ENCODE measurements around the gene CTNS. TPM values are rescaled to one million over a fixed set of nuclear protein-coding genes. Genes with fewer than 3 reads are reported as not detected.

The CTNS gene
- polyA plus RNA-seq, 1 donor from 2014 or later, result 8.8 TPM

GRCh38 chr17:3590231-3590630 is 46.3 kb upstream of the CTNS start:
- Histone ChIP-seq H3K27ac (ENCODE audit: low read length) (no peak overlapping the region), H3K4me2 (ENCODE audit: low read length) (no peak overlapping the region), H4K20me1 (ENCODE audit: insufficient read depth) (no peaks in the 10 kb centered on the region), H3K9me2 (ENCODE audit: insufficient read depth, low read length) (no peaks in the 10 kb centered on the region), H3K9ac (ENCODE audit: low read length) (no peak overlapping the region), H3K9me3 (ENCODE audit: low read length) (no peaks in the 10 kb centered on the region), H2AFZ (ENCODE audit: low read depth, low read length) (no peak overlapping the region), H3K27me3 (ENCODE audit: insufficient read depth, low read depth, low read length) (no peaks in the 10 kb centered on the region), H3K4me3 (ENCODE audit: low read length) (no peak overlapping the region), H3K79me2 (replicated peaks; ENCODE audit: insufficient read depth, low read length) (no peaks in the 10 kb centered on the region), H3F3A (ENCODE audit: insufficient read depth, low read length, poor library complexity, severe bottlenecking) (no peaks in the 10 kb centered on the region), H3K36me3 (ENCODE audit: insufficient read depth, low read length) (no peaks in the 10 kb centered on the region)
- TF ChIP-seq RAD21 (conservative IDR thresholded peaks at IDR 0.05) (no peak), CTCF (IDR thresholded peaks at IDR 0.05; ENCODE audit: poor library complexity, severe bottlenecking) (no peak), MXI1 (conservative IDR thresholded peaks at IDR 0.05; ENCODE audit: poor library complexity, severe bottlenecking) (no peak)

GRCh38 chr17:3590768-3591167 is 45.8 kb upstream of the CTNS start:
- TF ChIP-seq RAD21 (conservative IDR thresholded peaks at IDR 0.05) (no peak), TAF1 (IDR thresholded peaks at IDR 0.05; ENCODE audit: low read depth) (no peak), CTCF (IDR thresholded peaks at IDR 0.05; ENCODE audit: poor library complexity, severe bottlenecking) (no peak), MXI1 (conservative IDR thresholded peaks at IDR 0.05; ENCODE audit: poor library complexity, severe bottlenecking) (no peak), EZH2 (IDR thresholded peaks at IDR 0.05; ENCODE audit: borderline replicate concordance, insufficient read depth, low read length, poor library complexity, severe bottlenecking) (no peak)

GRCh38 chr17:3592216-3592860 is 44.2 kb upstream of the CTNS start:
- Histone ChIP-seq H3K4me2 (ENCODE audit: low read length) (no peak overlapping the region), H3K9ac (ENCODE audit: low read length) (no peak overlapping the region), H2AFZ (ENCODE audit: low read depth, low read length) (no peak overlapping the region), H3K9me2 (ENCODE audit: insufficient read depth, low read length) (no peaks in the 10 kb centered on the region), H3K36me3 (ENCODE audit: insufficient read depth, low read length) (no peaks in the 10 kb centered on the region), H3F3A (ENCODE audit: insufficient read depth, low read length, poor library complexity, severe bottlenecking) (no peaks in the 10 kb centered on the region), H3K79me2 (replicated peaks; ENCODE audit: insufficient read depth, low read length) (no peaks in the 10 kb centered on the region), H3K9me3 (ENCODE audit: low read length) (no peaks in the 10 kb centered on the region), H3K27ac (ENCODE audit: low read length) (no peak overlapping the region), H3K27me3 (ENCODE audit: insufficient read depth, low read depth, low read length) (no peaks in the 10 kb centered on the region), H4K20me1 (ENCODE audit: insufficient read depth) (no peaks in the 10 kb centered on the region), H3K4me3 (ENCODE audit: low read length) (no peak overlapping the region)
- TF ChIP-seq EZH2 (IDR thresholded peaks at IDR 0.05; ENCODE audit: borderline replicate concordance, insufficient read depth, low read length, poor library complexity, severe bottlenecking) (no peak), MXI1 (conservative IDR thresholded peaks at IDR 0.05; ENCODE audit: poor library complexity, severe bottlenecking) (no peak), EP300 (conservative IDR thresholded peaks at IDR 0.05; ENCODE audit: poor library complexity, severe bottlenecking) (no peak), TAF1 (IDR thresholded peaks at IDR 0.05; ENCODE audit: low read depth) (no peak), REST (IDR thresholded peaks at IDR 0.05; ENCODE audit: borderline replicate concordance) (no peak), RAD21 (conservative IDR thresholded peaks at IDR 0.05) (no peak), POLR2AphosphoS5 (IDR thresholded peaks at IDR 0.05) (no peak), CTCF (IDR thresholded peaks at IDR 0.05; ENCODE audit: poor library complexity, severe bottlenecking) (no peak), SMC3 (conservative IDR thresholded peaks at IDR 0.05; ENCODE audit: poor library complexity) (no peak)

More at GRCh38 chr17:3590768-3591167, 45.8 kb upstream of the CTNS start:
- no peaks in the 10 kb centered on the region for H3F3A ChIP-seq (ENCODE audit: insufficient read depth, low read length, poor library complexity, severe bottlenecking)
- H3K27me3 ChIP-seq (ENCODE audit: insufficient read depth, low read depth, low read length), result no peaks in the 10 kb centered on the region
- H3K36me3 ChIP-seq (ENCODE audit: insufficient read depth, low read length), result no peaks in the 10 kb centered on the region
- no peak overlapping the region for H3K9ac ChIP-seq (ENCODE audit: low read length)
- H3K9me2 ChIP-seq (ENCODE audit: insufficient read depth, low read length), result no peaks in the 10 kb centered on the region
- no peak overlapping the region for H2AFZ ChIP-seq (ENCODE audit: low read depth, low read length)
- H3K4me3 ChIP-seq (ENCODE audit: low read length), result no peak overlapping the region
- no peaks in the 10 kb centered on the region for H3K9me3 ChIP-seq (ENCODE audit: low read length)
- H4K20me1 ChIP-seq (ENCODE audit: insufficient read depth), result no peaks in the 10 kb centered on the region
- no peaks in the 10 kb centered on the region for H3K79me2 ChIP-seq (replicated peaks; ENCODE audit: insufficient read depth, low read length)
- H3K4me2 ChIP-seq (ENCODE audit: low read length), result no peak overlapping the region
- no peak overlapping the region for H3K27ac ChIP-seq (ENCODE audit: low read length)
